ENCODE measurements around the gene ZCCHC17.
"Not testable (repeated sequence)": the region's sequence is repeated elsewhere in the genome, so short reads cannot be mapped to it uniquely, and the experiment has no call there.

Gene ZCCHC17

GRCh38 chr1:31368611-31369107 lies 71.8 kb downstream of the ZCCHC17 start:
- no peak for DNase-seq (ENCODE audit: extremely low read depth in 1 of 2, low read depth in 1 of 2)

GRCh38 chr1:31370021-31370420 lies 73.2 kb downstream of the ZCCHC17 start:
- no peak for DNase-seq (ENCODE audit: extremely low read depth in 1 of 2, low read depth in 1 of 2)

- DNase-seq (ENCODE audit: extremely low read depth in 1 of 2, low read depth in 1 of 2): no peak
Measured at GRCh38 chr1:31370565-31370964, 73.7 kb downstream of the ZCCHC17 start.

- no peak for DNase-seq (ENCODE audit: extremely low read depth in 1 of 2, low read depth in 1 of 2)
Measured at GRCh38 chr1:31371121-31371959, 74.5 kb downstream of the ZCCHC17 start.

- DNase-seq (ENCODE audit: extremely low read depth in 1 of 2, low read depth in 1 of 2): no peak
Measured at GRCh38 chr1:31372051-31372450, 75.2 kb downstream of the ZCCHC17 start.

GRCh38 chr1:31372751-31373055 lies 75.9 kb downstream of the ZCCHC17 start:
- no peak for DNase-seq (ENCODE audit: extremely low read depth in 1 of 2, low read depth in 1 of 2)

GRCh38 chr1:31373056-31373896 lies 76.4 kb downstream of the ZCCHC17 start, which contains the start of gene FABP3:
FABP3 (minus strand) TSS chr1:31373076; CDS start chr1:31373014, 62 bp downstream.
- no peak for DNase-seq (ENCODE audit: extremely low read depth in 1 of 2, low read depth in 1 of 2)

- no peak for DNase-seq (ENCODE audit: extremely low read depth in 1 of 2, low read depth in 1 of 2)
Measured at GRCh38 chr1:31373897-31374486, 77.2 kb downstream of the ZCCHC17 start.

GRCh38 chr1:31374511-31375196 lies 77.8 kb downstream of the ZCCHC17 start:
- no peak for DNase-seq (ENCODE audit: extremely low read depth in 1 of 2, low read depth in 1 of 2)

- DNase-seq (ENCODE audit: extremely low read depth in 1 of 2, low read depth in 1 of 2): no peak
Measured at GRCh38 chr1:31376375-31377134, 79.7 kb downstream of the ZCCHC17 start.

GRCh38 chr1:31377364-31377863 lies 80.6 kb downstream of the ZCCHC17 start:
- DNase-seq (ENCODE audit: extremely low read depth in 1 of 2, low read depth in 1 of 2): no peak

- no peak for DNase-seq (ENCODE audit: extremely low read depth in 1 of 2, low read depth in 1 of 2)
Measured at GRCh38 chr1:31378001-31378400, 81.2 kb downstream of the ZCCHC17 start.

- DNase-seq (ENCODE audit: extremely low read depth in 1 of 2, low read depth in 1 of 2): no peak
Measured at GRCh38 chr1:31380181-31380580, 83.3 kb downstream of the ZCCHC17 start.

GRCh38 chr1:31381394-31382294 lies 84.8 kb downstream of the ZCCHC17 start:
- DNase-seq (ENCODE audit: extremely low read depth in 1 of 2, low read depth in 1 of 2): no peak

GRCh38 chr1:31382379-31382989 lies 85.7 kb downstream of the ZCCHC17 start:
- DNase-seq (ENCODE audit: extremely low read depth in 1 of 2, low read depth in 1 of 2): no peak

GRCh38 chr1:31383967-31384366 lies 87.1 kb downstream of the ZCCHC17 start:
- DNase-seq (ENCODE audit: extremely low read depth in 1 of 2, low read depth in 1 of 2): no peak

- DNase-seq (ENCODE audit: extremely low read depth in 1 of 2, low read depth in 1 of 2): not testable (repeated sequence)
Measured at GRCh38 chr1:31386576-31387243, 89.9 kb downstream of the ZCCHC17 start.

GRCh38 chr1:31387612-31388011 lies 90.8 kb downstream of the ZCCHC17 start:
- no peak for DNase-seq (ENCODE audit: extremely low read depth in 1 of 2, low read depth in 1 of 2)

Measured in stimulated activated CD8-positive, alpha-beta memory T cell treated with anti-CD3 and anti-CD28 coated beads, Interleukin-7, amount 100 ng/mL, for 48 hours (primary cell).